Stimulated activated CD4-positive, alpha-beta T cell treated with anti-CD3 and anti-CD28 coated beads, Interleukin-4, amount 100 ng/mL, for 24 hours (primary cell): Measurements from ENCODE around the gene TSKU.

Experiments used
- DNase-seq: peaks from one replicate; pipeline ENCODE4 v3.0.0-alpha.2; 2020

TSKU gene

GRCh38 chr11:76752321-76753143, 30.6 kb upstream of the TSKU start:
- no peak for DNase-seq

GRCh38 chr11:76753449-76753848, 29.7 kb upstream of the TSKU start:
- no peak for DNase-seq

GRCh38 chr11:76753950-76754349, 29.2 kb upstream of the TSKU start:
- DNase-seq, result no peak

DNA sequence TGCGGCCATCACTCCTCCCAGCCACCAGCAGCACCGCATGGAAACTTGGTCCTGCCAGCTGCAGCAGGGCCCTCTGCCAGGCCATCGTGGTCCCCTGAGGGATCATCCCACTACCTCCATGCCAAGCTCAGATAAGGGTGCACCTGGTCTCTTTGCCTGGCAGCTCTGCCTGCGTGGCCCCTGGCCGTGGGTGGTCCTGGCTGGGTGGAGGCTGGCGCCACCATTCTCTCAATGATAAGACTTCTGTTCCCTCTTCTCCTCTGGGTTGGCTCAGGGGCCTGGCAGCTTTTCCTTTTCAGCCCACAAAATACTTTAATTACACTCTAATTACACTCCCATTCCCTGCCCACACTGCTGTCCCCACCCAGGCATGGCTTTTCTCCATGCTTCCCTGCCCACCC, 26.8 kb upstream of the TSKU start:
- no peak for DNase-seq

DNA sequence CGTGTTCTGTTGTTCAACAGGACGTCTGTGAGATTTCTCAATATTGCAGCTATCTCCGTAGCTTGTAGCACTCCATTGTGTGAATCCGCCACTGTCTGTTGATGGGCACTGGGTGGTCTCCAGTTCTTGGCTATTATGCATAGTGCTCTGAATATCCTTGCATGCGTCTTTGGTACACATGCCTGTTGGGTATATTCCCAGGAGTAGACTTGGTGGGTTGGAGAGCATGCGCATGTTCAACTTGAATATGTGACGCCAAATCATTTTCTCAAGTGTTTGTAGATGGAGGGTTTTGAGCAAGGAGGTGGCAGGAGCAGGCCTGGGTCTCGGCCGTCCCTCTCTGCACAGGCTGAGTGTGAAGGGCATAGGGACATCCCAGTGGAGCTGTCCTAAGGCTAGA, 24.8 kb upstream of the TSKU start:
- DNase-seq, result no peak

DNA sequence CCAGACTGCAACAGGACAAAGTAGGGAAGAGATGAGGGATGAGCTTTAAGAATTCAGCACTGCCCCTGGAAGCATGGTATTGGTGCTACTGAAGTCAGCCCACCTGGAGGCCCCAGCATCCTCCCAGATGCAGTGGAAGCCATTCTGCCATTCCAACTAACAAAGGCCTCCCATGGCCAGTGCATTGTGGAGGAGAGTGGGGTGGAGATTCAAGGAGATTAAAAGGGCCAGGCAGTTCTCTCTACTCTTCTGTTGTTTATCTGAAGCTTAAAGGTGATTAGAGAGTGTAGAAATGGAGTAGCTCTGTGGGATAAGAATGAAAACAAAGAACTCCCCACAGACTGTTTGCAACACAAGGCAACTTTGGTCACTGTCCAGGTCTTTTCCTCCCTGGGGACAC, 24.1 kb upstream of the TSKU start:
- no peak for DNase-seq

GRCh38 chr11:76759517-76759916, 23.6 kb upstream of the TSKU start:
- no peak for DNase-seq

DNA sequence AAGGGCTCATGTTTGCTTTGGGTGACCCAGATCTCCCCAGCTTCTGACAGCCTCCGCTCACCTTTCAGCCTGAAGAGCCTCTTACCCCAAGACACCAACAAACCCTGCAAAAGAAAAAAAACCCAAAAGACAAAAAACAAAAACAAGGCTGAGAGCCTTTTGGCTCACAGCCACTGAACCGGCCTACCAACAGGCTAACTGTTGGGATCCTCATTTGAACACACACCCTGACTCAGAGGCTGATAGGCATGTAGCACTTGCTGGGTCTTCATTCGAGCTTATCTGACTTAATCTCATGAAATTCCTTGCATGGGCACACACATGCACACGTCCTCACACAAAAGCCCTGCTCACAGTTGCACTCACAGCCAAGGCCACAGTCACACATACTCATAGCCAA, 22.9 kb upstream of the TSKU start:
- DNase-seq, result no peak

- DNase-seq, result no peak
Measured at GRCh38 chr11:76761718-76762355, 21.3 kb upstream of the TSKU start.

DNA sequence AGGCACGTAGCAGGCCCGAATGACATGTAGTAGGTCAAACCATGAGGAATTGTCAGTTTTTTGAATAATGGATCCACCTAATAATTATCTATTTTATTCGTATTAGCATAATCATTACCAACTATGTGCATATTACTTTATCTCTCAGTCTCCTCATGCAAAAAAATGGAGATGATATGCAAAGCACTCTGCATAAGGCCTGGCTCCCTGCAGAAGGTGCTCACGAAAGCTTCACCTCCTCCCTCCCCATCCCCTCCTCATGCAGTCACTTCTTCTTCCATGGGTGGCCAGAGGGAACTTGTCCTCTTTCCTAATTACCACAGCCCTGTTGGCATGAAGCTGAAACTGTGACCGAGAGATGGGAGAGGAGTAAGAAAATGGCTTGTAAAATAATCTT, 20.8 kb upstream of the TSKU start:
- DNase-seq, result no peak

- no peak for DNase-seq
Measured at GRCh38 chr11:76762867-76763572, 20.1 kb upstream of the TSKU start.

DNA sequence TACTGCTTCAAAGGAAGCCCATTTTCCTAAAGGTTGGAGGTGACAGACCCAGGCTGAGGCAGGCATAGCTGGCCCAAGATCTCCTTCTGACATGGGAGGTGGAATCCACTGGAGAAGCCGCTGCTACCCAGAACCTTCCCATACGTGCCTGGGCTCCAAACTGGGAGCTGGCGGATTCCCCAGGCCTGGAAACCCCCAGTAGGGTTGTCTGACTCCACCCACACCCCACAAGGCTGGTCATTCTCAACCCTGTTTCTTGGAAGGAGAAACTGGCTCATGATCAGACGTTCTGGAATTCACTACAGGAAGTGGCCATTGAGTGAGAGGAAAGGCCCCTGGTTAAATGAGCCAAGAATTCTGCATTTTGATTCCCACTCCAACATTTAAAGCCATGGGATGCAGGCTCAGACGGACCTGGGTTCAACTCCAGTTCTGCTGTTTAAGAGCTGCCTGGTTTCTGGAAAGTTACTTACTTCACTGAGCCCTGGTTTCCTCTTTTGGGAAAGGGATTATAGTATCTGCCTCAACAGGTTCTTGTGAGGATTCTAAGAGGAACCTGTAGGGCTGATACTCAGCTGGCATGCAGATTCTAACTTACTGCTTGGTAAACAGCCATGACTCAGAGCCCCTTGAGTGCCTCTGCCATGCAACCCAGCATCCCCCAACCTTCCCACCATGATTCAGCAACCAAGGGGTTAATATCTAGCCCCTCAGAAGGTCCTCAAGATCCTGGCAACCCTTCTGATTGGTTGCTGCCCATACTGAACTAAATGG, 19.4 kb upstream of the TSKU start:
- no peak for DNase-seq

DNA sequence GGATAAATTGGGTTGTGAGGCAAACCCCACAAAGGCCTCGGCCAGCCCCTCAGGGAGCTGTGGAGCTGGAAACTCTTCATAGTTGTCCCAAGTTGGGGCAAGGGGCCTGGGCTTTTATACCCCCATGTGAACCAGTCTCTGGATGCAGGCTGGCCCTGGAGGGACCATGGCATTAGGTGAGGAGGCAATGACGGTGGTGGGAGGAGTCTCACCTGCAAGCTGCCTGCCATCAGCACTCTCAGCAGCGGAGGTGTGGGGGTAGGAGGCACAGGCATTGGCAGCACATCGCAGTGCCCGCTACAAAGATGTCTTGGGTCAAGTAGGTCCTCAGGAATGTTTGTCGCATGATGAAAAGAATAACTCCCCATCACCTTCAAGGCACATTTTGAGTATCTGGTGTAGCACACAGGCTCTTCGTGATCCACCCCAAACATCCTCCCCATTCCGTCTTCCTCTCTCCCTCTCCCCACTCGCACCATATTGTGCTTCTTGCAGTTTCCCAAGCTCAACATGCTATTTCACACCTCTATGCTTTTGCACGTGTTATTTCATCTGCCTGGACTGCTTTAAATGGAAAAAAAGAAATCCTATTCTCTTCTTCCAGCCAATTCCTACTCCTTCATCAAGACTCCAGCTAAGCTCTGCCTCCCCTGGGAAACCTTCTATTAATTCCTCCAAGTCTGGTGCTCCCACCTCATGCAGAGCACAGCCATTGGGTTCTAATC, 18.1 kb upstream of the TSKU start:
- DNase-seq, result no peak

DNA sequence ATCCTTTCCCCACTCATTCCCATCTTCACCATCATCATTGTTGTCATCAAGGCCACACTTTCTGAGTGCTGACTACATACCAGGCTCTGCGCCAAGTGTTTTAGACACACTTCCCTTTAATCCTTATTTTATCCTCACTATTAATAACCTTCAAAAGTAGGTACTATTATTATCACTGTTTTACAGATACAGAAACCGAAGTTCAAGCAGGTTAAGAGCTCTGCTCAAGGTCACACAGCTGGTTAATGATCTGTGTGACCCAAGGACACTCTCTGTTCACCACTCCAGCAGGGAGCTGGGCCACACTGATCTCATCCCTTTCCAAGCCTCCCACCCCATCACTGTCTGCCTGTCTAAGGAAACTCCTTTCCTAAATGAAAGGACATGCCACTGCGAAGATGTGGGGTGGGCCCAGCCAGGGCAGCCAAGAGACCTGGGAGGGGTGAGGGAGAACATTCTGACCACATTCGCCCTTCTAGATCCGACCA, 17.2 kb upstream of the TSKU start:
- DNase-seq, result no peak

DNA sequence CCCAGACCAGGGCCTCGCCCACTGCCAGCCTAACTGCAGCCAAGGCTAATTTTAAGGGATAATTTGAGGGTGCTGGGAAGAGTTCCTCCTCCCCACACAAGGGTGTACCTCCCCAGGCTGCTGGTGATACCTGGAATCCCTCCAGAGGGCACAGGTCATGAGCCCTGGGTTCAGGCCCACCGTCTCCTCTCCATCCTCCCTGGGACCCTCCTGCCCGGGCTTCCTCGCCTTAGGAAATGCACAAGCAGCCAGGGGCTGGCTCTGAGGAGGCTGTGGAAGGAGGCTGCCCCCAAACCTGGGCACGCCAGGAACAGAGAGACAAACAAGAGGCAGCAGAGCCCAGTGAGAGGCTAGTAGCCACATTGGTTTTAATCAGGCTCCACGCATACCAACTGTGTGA, 16.6 kb upstream of the TSKU start:
- DNase-seq, result no peak

- DNase-seq, result no peak
Measured at GRCh38 chr11:76767659-76768058, 15.5 kb upstream of the TSKU start.

- DNase-seq, result no peak
Measured at GRCh38 chr11:76768088-76768908, 14.9 kb upstream of the TSKU start.

DNA sequence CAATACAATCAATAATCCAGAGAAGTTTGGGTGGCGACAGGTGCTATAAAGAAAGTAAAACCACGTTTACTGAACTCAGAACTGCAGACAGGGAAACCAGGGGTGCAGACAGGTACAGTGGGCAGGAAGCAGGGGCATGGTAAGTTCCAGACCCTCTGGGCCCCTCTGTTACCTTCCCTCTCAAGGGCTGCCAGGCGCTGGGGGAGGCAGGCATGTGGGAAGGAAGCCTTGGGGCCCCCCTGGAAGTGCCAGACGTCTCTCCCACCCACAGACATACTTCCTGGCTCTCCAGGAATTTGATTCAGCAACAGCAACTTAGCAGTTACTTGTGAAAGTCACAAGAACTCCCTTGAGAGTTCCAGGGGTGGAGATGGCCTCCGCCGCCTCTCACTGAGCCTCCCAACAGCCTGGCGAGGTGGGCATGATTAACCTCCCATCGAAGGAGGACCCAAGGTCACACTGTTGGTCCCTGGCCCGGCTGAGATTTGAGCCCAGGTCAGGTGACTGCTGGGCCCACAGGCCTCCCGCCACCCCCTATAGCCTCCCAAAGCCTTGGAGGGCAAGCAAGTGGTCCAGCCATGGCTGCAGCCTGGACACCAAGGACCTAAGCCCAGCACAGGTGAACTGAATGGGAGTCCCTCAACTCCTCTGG, 14.1 kb upstream of the TSKU start:
- no peak for DNase-seq

- no peak for DNase-seq
Measured at GRCh38 chr11:76769645-76770586, 13.2 kb upstream of the TSKU start.
